DMS153 treated with DMSO at 0.1 percent for 48 hours (cell line): Measurements from ENCODE around the gene CYREN.
"Not testable (repeated sequence)": the region's sequence is repeated elsewhere in the genome, so short reads cannot be mapped to it uniquely, and the experiment has no call there.

ENCODE experiments used
- DNase-seq: peaks from one replicate; lab custom pipeline; 2025; ENCODE audit not compliant: unreplicated experiment; lab: John Stamatoyannopoulos, UW

Gene CYREN

GRCh38 chr7:135160858-135161653 lies 9.5 kb downstream of the CYREN start:
- DNase-seq = no peak

- DNase-seq = no peak
Observed at GRCh38 chr7:135160098-135160857, 10.2 kb downstream of the CYREN start.

GRCh38 chr7:135159359-135160085 lies 11.0 kb downstream of the CYREN start:
- DNase-seq = no peak

GRCh38 chr7:135158874-135159273 lies 11.6 kb downstream of the CYREN start:
- DNase-seq = no peak

GRCh38 chr7:135158141-135158655 lies 12.3 kb downstream of the CYREN start:
- no peak for DNase-seq

- no peak for DNase-seq
Observed at GRCh38 chr7:135156290-135156689, 14.2 kb downstream of the CYREN start.

- DNase-seq = no peak
Observed at GRCh38 chr7:135154734-135155133, 15.8 kb downstream of the CYREN start.

GRCh38 chr7:135152442-135152841 lies 18.1 kb downstream of the CYREN start:
- no peak for DNase-seq

GRCh38 chr7:135151533-135151932 lies 19.0 kb downstream of the CYREN start:
- no peak for DNase-seq

GRCh38 chr7:135151132-135151531 lies 19.4 kb downstream of the CYREN start:
- no peak for DNase-seq

GRCh38 chr7:135150072-135150782 lies 20.3 kb downstream of the CYREN start:
- DNase-seq = no peak

GRCh38 chr7:135147899-135148721 lies 22.4 kb downstream of the CYREN start, which contains the start of gene TMEM140:
TMEM140 (plus strand) TSS chr7:135148072; CDS start chr7:135164442, 16,370 bp downstream.
- DNase-seq = no peak

GRCh38 chr7:135147341-135147898 lies 23.1 kb downstream of the CYREN start:
- DNase-seq = no peak

GRCh38 chr7:135143885-135144668 lies 26.4 kb downstream of the CYREN start:
- no peak for DNase-seq

- DNase-seq = no peak
Observed at GRCh38 chr7:135129579-135129978, 40.9 kb downstream of the CYREN start.

- no peak for DNase-seq
Observed at GRCh38 chr7:135128931-135129330, 41.6 kb downstream of the CYREN start.

GRCh38 chr7:135124631-135125030 lies 45.9 kb downstream of the CYREN start:
- not testable (repeated sequence) for DNase-seq

GRCh38 chr7:135121868-135122267 lies 48.6 kb downstream of the CYREN start:
- DNase-seq = no peak

- DNase-seq = no peak
Observed at GRCh38 chr7:135117096-135117495, 53.4 kb downstream of the CYREN start.
